Measurements from ENCODE around the gene GRIK3. TPM values are rescaled to one million over a fixed set of nuclear protein-coding genes. Genes with fewer than 3 reads are reported as not detected.
"Not testable (repeated sequence)": the region's sequence is repeated elsewhere in the genome, so short reads cannot be mapped to it uniquely, and the experiment has no call there.

The GRIK3 gene
- total RNA-seq, 3 donors from 2014 or later (not counting 1 experiment from before 2014, with no cell fraction given) = not detected

DNA sequence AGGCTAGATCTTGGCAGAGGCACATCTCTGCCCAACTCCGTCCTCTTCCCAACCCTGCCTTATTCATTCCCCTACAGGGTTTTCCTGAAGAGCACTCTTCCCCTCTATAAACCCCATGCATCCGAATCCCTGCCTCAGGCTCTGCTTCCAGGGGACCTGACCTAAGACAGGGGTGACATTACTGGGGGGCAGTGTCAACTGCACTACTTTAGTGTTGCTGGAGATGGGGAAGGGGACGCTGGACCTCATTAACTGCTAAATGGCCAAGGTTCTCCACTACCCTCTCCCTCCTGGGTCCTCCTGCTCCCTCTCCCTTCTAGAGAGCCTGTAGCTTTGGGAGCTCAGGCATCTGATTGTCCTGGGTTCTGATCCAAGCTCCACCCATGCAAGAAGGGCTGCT is 126.2 kb downstream of the GRIK3 start:
- H3K4me1 Mint-ChIP-seq = no peaks in the 10 kb centered on the region
- no peaks in the 10 kb centered on the region for H3K36me3 ChIP-seq (ENCODE audit: control insufficient read depth, insufficient read depth, low read length)
- H3K9me3 ChIP-seq (ENCODE audit: control insufficient read depth, insufficient read depth, low read length) = no peaks in the 10 kb centered on the region
- no peaks in the 10 kb centered on the region for H3K4me1 ChIP-seq (ENCODE audit: control insufficient read depth, insufficient read depth, low read length)
- intact Hi-C loops (cut with micrococcal nuclease) = no loop called here
- no peak overlapping the region for H3K4me3 Mint-ChIP-seq
- no peak overlapping the region for H3K27ac ChIP-seq (ENCODE audit: low read length)
- peaks cover 6 to 26% of the 10 kb centered on the region in 2 donors for H3K27me3 Mint-ChIP-seq (ENCODE audit: low read depth in 2 of 2)
- 78% methylated on average over 2 of the region's 3 CpGs for WGBS (ENCODE audit: insufficient coverage)
- ATAC-seq (no peak), DNase-seq (no peak)
- no peaks in the 10 kb centered on the region for H3K27me3 ChIP-seq (ENCODE audit: control insufficient read depth, insufficient read depth, low read length)
- H3K9me3 Mint-ChIP-seq = no peaks in the 10 kb centered on the region
- no peak overlapping the region for H3K27ac Mint-ChIP-seq
- H3K4me3 ChIP-seq (ENCODE audit: low read length) = no peak overlapping the region
- no peaks in the 10 kb centered on the region for H3K36me3 Mint-ChIP-seq
- TF ChIP-seq, protein P1, sequence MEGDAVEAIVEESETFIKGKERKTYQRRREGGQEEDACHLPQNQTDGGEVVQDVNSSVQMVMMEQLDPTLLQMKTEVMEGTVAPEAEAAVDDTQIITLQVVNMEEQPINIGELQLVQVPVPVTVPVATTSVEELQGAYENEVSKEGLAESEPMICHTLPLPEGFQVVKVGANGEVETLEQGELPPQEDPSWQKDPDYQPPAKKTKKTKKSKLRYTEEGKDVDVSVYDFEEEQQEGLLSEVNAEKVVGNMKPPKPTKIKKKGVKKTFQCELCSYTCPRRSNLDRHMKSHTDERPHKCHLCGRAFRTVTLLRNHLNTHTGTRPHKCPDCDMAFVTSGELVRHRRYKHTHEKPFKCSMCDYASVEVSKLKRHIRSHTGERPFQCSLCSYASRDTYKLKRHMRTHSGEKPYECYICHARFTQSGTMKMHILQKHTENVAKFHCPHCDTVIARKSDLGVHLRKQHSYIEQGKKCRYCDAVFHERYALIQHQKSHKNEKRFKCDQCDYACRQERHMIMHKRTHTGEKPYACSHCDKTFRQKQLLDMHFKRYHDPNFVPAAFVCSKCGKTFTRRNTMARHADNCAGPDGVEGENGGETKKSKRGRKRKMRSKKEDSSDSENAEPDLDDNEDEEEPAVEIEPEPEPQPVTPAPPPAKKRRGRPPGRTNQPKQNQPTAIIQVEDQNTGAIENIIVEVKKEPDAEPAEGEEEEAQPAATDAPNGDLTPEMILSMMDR (IDR thresholded peaks at IDR 0.05) = no peak

DNA sequence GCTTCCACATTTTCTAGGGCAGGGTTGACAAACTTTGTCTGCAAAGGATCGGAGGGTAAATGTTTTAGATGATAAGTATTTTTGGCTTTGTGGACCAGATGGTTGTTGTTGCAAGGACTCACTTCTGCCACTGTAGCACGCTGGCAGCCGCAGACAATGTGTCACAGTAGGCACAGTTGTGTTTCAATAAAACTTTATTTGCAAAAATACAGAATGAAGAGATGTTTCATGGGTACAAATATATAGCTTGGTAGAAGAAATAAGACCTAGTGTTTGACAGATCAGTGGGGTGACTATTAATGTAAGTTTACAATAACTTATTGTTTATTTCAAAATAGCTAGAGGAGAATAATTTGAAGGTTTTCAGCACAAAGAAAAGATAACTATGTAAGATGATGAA is 127.8 kb downstream of the GRIK3 start:
- Mint-ChIP-seq H3K27me3 (ENCODE audit: low read depth in 2 of 2) (peaks cover 9 to 23% of the 10 kb centered on the region in 2 donors), H3K27ac (no peak overlapping the region), H3K4me3 (no peak overlapping the region), H3K9me3 (no peaks in the 10 kb centered on the region), H3K4me1 (no peaks in the 10 kb centered on the region), H3K36me3 (no peaks in the 10 kb centered on the region)
- DNase-seq (no peak), ATAC-seq (no peak)
- TF ChIP-seq, protein P1 (IDR thresholded peaks at IDR 0.05) = no peak
- no peaks in the 10 kb centered on the region for H3K36me3 ChIP-seq (ENCODE audit: control insufficient read depth, insufficient read depth, low read length)
- H3K27me3 ChIP-seq (ENCODE audit: control insufficient read depth, insufficient read depth, low read length) = no peaks in the 10 kb centered on the region
- H3K4me3 ChIP-seq (ENCODE audit: low read length) = no peak overlapping the region
- H3K9me3 ChIP-seq (ENCODE audit: control insufficient read depth, insufficient read depth, low read length) = no peaks in the 10 kb centered on the region
- WGBS (ENCODE audit: insufficient coverage) = 77% methylated on average over 3 of the region's 3 CpGs
- H3K27ac ChIP-seq (ENCODE audit: low read length) = no peak overlapping the region
- no peaks in the 10 kb centered on the region for H3K4me1 ChIP-seq (ENCODE audit: control insufficient read depth, insufficient read depth, low read length)
- intact Hi-C loops (cut with micrococcal nuclease) = no loop called here

DNA sequence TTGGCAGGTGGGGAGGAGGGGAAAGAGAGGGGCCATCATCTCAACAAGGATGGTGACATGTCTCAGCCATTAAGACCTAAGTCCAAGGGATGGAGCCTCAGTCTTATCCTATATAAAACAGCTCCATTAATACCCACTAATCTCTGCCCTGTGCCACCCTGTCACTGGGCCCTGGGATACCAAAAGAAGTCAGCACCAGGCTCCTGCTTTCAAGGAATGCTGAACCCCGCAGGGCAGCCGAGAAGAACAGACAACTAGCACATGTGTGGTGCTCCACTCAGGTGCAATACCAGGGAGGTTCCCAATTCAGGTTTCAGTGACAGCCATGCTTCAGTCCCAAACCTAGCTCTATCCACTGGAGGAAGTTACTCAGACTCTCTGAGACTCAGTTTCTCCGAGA is 128.4 kb downstream of the GRIK3 start:
- H3K4me3 ChIP-seq (ENCODE audit: low read length) = no peak overlapping the region
- no peaks in the 10 kb centered on the region for H3K27me3 ChIP-seq (ENCODE audit: control insufficient read depth, insufficient read depth, low read length)
- no peaks in the 10 kb centered on the region for H3K36me3 ChIP-seq (ENCODE audit: control insufficient read depth, insufficient read depth, low read length)
- intact Hi-C loops (cut with micrococcal nuclease) = no loop called here
- H3K36me3 Mint-ChIP-seq = no peaks in the 10 kb centered on the region
- TF ChIP-seq, protein P1 (IDR thresholded peaks at IDR 0.05) = no peak
- H3K27ac ChIP-seq (ENCODE audit: low read length) = no peak overlapping the region
- H3K27me3 Mint-ChIP-seq (ENCODE audit: low read depth in 2 of 2) = peaks cover 12 to 27% of the 10 kb centered on the region in 2 donors
- no peaks in the 10 kb centered on the region for H3K4me1 ChIP-seq (ENCODE audit: control insufficient read depth, insufficient read depth, low read length)
- ATAC-seq (no peak), DNase-seq (no peak)
- 74% methylated on average over 3 of the region's 3 CpGs for WGBS (ENCODE audit: insufficient coverage)
- H3K27ac Mint-ChIP-seq = no peak overlapping the region
- H3K4me1 Mint-ChIP-seq = no peaks in the 10 kb centered on the region
- H3K9me3 ChIP-seq (ENCODE audit: control insufficient read depth, insufficient read depth, low read length) = no peaks in the 10 kb centered on the region
- no peaks in the 10 kb centered on the region for H3K9me3 Mint-ChIP-seq
- H3K4me3 Mint-ChIP-seq = no peak overlapping the region

DNA sequence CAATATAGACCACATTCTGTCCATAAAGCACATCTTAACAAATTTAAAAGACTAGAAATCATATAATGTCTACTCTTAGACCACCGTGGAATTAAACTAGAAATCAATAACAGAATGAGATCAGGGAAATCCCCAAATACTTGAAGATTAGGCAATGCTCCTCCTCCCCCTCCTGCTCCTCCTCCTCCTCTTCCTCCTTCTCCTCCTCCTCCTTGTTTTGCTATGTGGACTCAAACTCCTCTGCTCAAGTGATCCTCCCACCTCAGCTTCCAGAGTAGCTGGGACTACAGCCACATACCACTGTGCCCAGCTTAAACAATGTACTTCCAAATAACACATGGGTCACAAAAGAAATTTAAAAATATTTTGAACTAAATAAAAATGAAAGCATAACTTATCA is 134.2 kb downstream of the GRIK3 start:
- Histone ChIP-seq H3K4me3 (ENCODE audit: low read length) (no peak overlapping the region), H3K27me3 (ENCODE audit: control insufficient read depth, insufficient read depth, low read length) (no peaks in the 10 kb centered on the region), H3K36me3 (ENCODE audit: control insufficient read depth, insufficient read depth, low read length) (no peaks in the 10 kb centered on the region), H3K9me3 (ENCODE audit: control insufficient read depth, insufficient read depth, low read length) (no peaks in the 10 kb centered on the region), H3K27ac (ENCODE audit: low read length) (no peak overlapping the region), H3K4me1 (ENCODE audit: control insufficient read depth, insufficient read depth, low read length) (no peaks in the 10 kb centered on the region)
- intact Hi-C loops (cut with micrococcal nuclease) = no loop called here
- DNase-seq (no peak), ATAC-seq (no peak)
- Mint-ChIP-seq H3K4me3 (no peak overlapping the region), H3K36me3 (no peaks in the 10 kb centered on the region), H3K27ac (no peak overlapping the region), H3K4me1 (no peaks in the 10 kb centered on the region), H3K27me3 (ENCODE audit: low read depth in 2 of 2) (peaks cover 11 to 19% of the 10 kb centered on the region in 2 donors), H3K9me3 (peaks cover 0 to 2% of the 10 kb centered on the region in 2 donors)
- TF ChIP-seq, protein P1 (IDR thresholded peaks at IDR 0.05) = no peak
- WGBS (ENCODE audit: insufficient coverage) = 86% methylated on average over 1 of the region's 1 CpG

DNA sequence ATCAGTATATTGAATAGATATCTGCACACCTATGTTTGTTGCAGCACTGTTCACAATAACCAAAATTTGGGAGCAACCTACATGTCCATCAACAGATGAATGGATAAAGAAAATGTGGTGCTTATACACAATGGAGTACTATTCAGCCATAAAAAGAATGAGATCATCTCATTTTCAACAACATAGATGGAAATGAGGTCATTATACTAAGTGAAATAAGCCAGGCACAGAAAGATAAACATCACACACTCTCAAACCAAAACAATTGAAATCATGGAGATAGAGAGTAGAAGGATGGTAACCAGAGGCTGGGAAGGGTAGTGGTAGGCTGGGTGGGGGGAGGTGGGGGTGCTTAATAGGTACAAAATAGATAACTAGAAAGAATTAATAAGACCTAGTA is 136.5 kb downstream of the GRIK3 start:
- H3K27me3 Mint-ChIP-seq (ENCODE audit: low read depth in 2 of 2) = peaks cover 9 to 19% of the 10 kb centered on the region in 2 donors

More for the DNA sequence above, 136.5 kb downstream of the GRIK3 start:
- H3K4me3 Mint-ChIP-seq; H3K4me3 ChIP-seq (ENCODE audit: low read length); H3K9me3 Mint-ChIP-seq; H3K4me1 ChIP-seq (ENCODE audit: control insufficient read depth, insufficient read depth, low read length); intact Hi-C loops (cut with micrococcal nuclease); H3K36me3 Mint-ChIP-seq; ATAC-seq; H3K27me3 ChIP-seq (ENCODE audit: control insufficient read depth, insufficient read depth, low read length); H3K27ac Mint-ChIP-seq; H3K36me3 ChIP-seq (ENCODE audit: control insufficient read depth, insufficient read depth, low read length); H3K9me3 ChIP-seq (ENCODE audit: control insufficient read depth, insufficient read depth, low read length); DNase-seq; H3K27ac ChIP-seq (ENCODE audit: low read length); H3K4me1 Mint-ChIP-seq: not testable (repeated sequence)
